ENCODE results near the gene GABPB2. TPM values are rescaled to one million over a fixed set of nuclear protein-coding genes. Genes with fewer than 3 reads are reported as not detected.

GABPB2 gene
- total RNA-seq, 1 donor from 2014 or later, result 19.4 TPM

DNA sequence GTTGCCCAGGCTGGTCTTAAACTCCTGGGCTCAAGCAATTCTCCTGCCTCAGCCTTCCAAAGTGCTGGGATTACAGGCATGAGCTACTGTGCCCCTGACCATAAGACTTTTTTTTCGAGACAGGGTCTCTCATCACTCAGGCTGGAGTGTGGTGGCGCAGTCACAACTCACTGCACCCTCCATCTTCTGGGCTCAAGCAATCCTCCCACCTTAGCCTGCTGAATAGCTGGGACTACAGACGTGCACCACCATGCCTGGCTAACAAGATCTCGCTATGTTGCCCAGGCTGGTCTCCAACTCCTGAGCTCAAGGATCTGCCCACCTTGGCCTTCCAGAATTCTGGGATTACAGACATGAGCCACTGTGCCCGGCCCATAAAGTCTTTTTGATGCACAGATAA, 21.1 kb upstream of the GABPB2 start:
- H3K4me1 Mint-ChIP-seq (ENCODE audit: low read depth), result peaks cover 54% of the 10 kb centered on the region
- no peaks in the 10 kb centered on the region for H3K27me3 Mint-ChIP-seq (ENCODE audit: insufficient read depth)
- intact Hi-C loops (cut with micrococcal nuclease), result no loop called here
- DNase-seq (ENCODE audit: low spot score), result no peak
- no peak overlapping the region for H3K4me3 Mint-ChIP-seq
- H3K36me3 Mint-ChIP-seq (ENCODE audit: low read depth), result peaks cover 24% of the 10 kb centered on the region
- peak overlapping the region; percentile 20 for H3K27ac Mint-ChIP-seq
- no peaks in the 10 kb centered on the region for H3K9me3 Mint-ChIP-seq

DNA sequence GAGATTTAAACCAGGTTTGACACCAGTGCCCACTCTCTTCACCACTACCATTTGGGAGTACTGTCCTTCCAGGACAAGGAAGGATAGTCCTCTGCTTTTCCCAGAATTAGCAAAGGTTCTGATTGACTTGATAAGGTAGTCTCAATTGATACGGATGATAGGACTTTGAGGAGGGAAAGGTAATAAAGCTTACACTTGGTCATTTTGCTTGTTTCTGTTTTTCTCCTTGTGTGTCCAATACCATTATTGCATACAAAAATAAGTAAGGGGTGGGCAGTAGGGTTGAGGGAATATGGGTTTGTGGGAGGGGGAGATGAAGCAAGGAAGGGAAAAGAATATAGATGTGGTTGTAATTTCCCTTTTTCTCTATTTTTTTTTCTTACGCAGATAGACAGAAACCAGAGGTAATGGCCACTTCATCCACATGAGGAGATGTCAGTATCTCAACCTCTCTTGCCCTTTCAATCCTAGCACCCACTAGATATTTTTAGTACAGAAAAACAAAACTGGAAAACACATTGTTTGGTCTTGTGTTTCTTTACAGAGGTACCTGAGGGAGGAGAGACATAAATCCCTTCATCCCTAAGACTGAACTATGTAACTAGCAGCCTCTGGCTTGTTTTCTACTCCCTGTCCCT, 20.4 kb upstream of the GABPB2 start:
- no peaks in the 10 kb centered on the region for H3K9me3 Mint-ChIP-seq
- H3K36me3 Mint-ChIP-seq (ENCODE audit: low read depth), result peaks cover 30% of the 10 kb centered on the region
- H3K27me3 Mint-ChIP-seq (ENCODE audit: insufficient read depth), result no peaks in the 10 kb centered on the region
- H3K4me3 Mint-ChIP-seq, result peak overlapping the region; percentile 15
- intact Hi-C loops (cut with micrococcal nuclease), result no loop called here
- no peak overlapping the region for H3K27ac Mint-ChIP-seq
- H3K4me1 Mint-ChIP-seq (ENCODE audit: low read depth), result peaks cover 62% of the 10 kb centered on the region
- no peak for DNase-seq (ENCODE audit: low spot score)

DNA sequence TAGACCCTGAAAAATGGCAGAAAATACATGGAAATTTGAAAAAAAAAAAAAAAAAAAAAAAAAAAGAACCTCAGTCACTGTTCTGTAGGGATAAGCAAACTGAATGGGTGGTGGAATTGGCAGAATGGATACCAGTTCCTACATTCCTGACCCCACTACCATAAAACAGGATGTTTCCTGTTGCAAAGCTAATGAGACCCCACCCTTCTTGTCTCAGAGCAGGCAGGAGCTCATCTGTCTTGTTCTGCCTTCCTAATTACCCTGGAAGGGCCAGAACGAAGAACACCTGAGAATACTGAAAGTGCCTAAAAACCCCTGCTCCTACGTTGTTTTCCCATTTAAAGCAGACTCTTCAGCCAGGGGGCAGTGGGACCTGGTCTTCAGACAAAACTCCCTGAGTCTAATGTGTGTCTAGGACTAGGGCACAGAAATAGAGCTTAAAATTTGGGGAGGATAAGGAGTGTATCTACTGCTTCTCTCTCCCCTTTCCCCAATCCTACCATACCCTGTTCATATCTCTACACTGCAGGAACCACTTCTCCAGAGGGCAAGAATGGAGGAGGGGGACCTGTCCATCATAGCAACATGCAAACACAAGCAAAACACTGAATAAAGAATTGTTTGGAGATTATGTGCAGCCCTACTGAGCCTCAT, 19.1 kb upstream of the GABPB2 start:
- intact Hi-C loops (cut with micrococcal nuclease), result no loop called here
- DNase-seq (ENCODE audit: low spot score), result no peak
- H3K36me3 Mint-ChIP-seq (ENCODE audit: low read depth), result peaks cover 40% of the 10 kb centered on the region
- H3K27ac Mint-ChIP-seq, result peak overlapping the region; percentile 40
- H3K4me1 Mint-ChIP-seq (ENCODE audit: low read depth), result peaks cover 66% of the 10 kb centered on the region
- H3K27me3 Mint-ChIP-seq (ENCODE audit: insufficient read depth), result no peaks in the 10 kb centered on the region
- H3K9me3 Mint-ChIP-seq, result no peaks in the 10 kb centered on the region
- no peak overlapping the region for H3K4me3 Mint-ChIP-seq

DNA sequence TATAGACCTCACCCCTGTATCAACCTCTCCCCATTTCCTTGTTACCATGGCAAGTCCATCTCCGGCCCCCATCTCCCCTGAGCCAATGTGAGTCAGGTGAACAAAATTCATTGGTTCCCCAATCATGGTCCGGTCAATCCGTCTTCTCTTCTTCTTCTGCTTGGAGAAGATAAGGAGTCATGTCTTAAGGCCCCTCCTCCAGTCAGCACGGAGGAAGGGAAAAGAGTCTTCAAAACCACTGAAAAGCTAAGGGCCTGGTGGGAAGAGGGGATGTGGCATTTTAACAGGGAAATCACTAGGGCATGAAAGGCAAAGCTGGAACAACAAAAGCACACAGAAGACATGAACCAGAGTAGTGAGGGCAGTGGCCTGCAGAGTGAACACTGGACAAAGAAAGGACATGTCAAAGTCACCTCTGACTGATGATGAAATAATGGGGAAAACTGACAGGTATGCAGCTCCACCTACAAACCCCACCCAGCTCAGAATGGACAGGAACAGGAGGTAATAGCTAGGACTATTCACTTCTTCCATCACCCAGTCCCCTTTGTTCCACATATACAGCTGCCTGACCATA, 15.5 kb upstream of the GABPB2 start:
- DNase-seq (ENCODE audit: low spot score), result no peak
- Mint-ChIP-seq H3K27ac (peak overlapping the region; percentile 97), H3K4me3 (peak overlapping the region; percentile 95), H3K27me3 (ENCODE audit: insufficient read depth) (no peaks in the 10 kb centered on the region), H3K4me1 (ENCODE audit: low read depth) (peaks cover 59% of the 10 kb centered on the region), H3K36me3 (ENCODE audit: low read depth) (peaks cover 62% of the 10 kb centered on the region), H3K9me3 (no peaks in the 10 kb centered on the region)
- intact Hi-C loops (cut with micrococcal nuclease), result loop anchor here (5.0 kb wide), 6 partner anchors 128 to 493 kb away; partner anchors contain the start of genes ENSA, PI4KB, RFX5 and SETDB1

DNA sequence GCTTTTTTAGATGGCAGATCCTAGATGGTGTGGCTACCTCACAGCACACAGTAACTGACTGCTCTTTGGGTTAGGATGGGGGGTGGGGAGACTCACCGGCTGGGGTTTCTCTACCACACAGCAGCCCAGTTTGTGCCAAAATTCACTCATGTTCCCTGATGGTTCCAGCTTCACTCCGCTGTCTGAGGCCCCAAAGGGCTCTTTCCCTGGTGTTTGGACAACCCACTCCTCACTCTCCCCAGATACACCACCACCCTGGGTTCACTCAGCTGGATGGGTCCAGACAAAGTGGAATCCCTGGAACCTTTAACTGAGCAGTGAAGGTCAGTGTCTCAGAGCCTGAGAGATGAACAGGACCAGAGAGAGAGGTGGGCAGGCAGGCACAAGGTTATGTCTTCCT, 15.0 kb upstream of the GABPB2 start:
- Mint-ChIP-seq H3K9me3 (no peaks in the 10 kb centered on the region), H3K36me3 (ENCODE audit: low read depth) (peaks cover 61% of the 10 kb centered on the region), H3K4me3 (peak overlapping the region; percentile 95), H3K27ac (peak overlapping the region; percentile 97), H3K27me3 (ENCODE audit: insufficient read depth) (no peaks in the 10 kb centered on the region), H3K4me1 (ENCODE audit: low read depth) (peaks cover 59% of the 10 kb centered on the region)
- no peak for DNase-seq (ENCODE audit: low spot score)
- intact Hi-C loops (cut with micrococcal nuclease), result loop anchor here (5.0 kb wide), 6 partner anchors 128 to 493 kb away; partner anchors contain the start of genes ENSA, PI4KB, RFX5 and SETDB1

DNA sequence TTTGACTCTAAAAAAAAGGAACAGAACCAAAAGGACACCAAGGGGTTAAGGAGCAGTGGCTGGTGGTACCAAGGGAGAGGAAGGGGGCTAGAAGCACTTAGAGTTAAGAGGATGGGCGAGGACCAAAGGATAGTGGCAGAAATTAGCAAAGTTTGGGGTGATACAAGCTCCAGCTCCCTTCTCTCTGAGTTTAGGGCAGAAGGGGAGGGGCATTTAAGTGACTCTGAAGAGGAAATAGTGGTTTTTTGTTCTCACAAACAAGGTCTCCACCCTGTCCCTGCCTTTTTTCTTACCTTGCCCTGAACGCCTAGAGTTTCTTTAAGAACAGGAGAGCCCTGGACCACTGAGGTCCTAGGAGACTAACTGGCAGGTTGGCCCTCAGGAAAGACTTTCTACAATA, 14.4 kb upstream of the GABPB2 start:
- H3K4me3 Mint-ChIP-seq, result peak overlapping the region; percentile 95
- no peaks in the 10 kb centered on the region for H3K9me3 Mint-ChIP-seq
- intact Hi-C loops (cut with micrococcal nuclease), result loop anchor here (2.0 to 5.0 kb wide), 7 partner anchors 129 to 494 kb away; partner anchors contain the start of genes ENSA, PI4KB, PSMD4 and RFX5
- H3K4me1 Mint-ChIP-seq (ENCODE audit: low read depth), result peaks cover 63% of the 10 kb centered on the region
- no peaks in the 10 kb centered on the region for H3K27me3 Mint-ChIP-seq (ENCODE audit: insufficient read depth)
- H3K27ac Mint-ChIP-seq, result peak overlapping the region; percentile 97
- peak; percentile 36 for DNase-seq (ENCODE audit: low spot score)
- peaks cover 56% of the 10 kb centered on the region for H3K36me3 Mint-ChIP-seq (ENCODE audit: low read depth)

DNA sequence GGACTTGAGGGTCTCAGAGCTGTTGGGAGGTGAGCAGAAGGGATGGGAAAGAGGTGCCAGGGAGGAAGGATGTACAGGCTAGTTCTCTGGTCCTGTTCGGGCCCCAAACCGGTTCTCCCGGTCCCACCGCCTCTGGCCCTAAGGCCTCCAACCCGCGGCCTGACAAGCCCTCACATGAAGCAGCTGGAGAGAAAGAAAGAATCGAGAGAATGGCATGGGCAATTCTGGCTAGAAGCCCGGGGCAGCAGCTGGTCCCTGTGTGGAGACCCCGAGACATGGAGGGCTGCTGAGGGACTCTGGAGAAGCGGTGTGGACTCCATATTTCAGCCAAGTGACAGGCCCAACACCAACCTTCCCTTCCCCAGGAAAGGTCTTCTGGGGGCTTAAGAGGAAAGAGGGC, 11.9 kb upstream of the GABPB2 start:
- peaks cover 48% of the 10 kb centered on the region for H3K36me3 Mint-ChIP-seq (ENCODE audit: low read depth)
- DNase-seq (ENCODE audit: low spot score), result no peak
- no peaks in the 10 kb centered on the region for H3K9me3 Mint-ChIP-seq
- intact Hi-C loops (cut with micrococcal nuclease), result loop anchor here (1.0 to 5.0 kb wide), 9 partner anchors 12 to 496 kb away; partner anchors contain the start of genes ENSA, GABPB2, PI4KB and RFX5
- H3K4me1 Mint-ChIP-seq (ENCODE audit: low read depth), result peaks cover 67% of the 10 kb centered on the region
- H3K4me3 Mint-ChIP-seq, result peak overlapping the region; percentile 95
- H3K27ac Mint-ChIP-seq, result peak overlapping the region; percentile 97
- H3K27me3 Mint-ChIP-seq (ENCODE audit: insufficient read depth), result no peaks in the 10 kb centered on the region

DNA sequence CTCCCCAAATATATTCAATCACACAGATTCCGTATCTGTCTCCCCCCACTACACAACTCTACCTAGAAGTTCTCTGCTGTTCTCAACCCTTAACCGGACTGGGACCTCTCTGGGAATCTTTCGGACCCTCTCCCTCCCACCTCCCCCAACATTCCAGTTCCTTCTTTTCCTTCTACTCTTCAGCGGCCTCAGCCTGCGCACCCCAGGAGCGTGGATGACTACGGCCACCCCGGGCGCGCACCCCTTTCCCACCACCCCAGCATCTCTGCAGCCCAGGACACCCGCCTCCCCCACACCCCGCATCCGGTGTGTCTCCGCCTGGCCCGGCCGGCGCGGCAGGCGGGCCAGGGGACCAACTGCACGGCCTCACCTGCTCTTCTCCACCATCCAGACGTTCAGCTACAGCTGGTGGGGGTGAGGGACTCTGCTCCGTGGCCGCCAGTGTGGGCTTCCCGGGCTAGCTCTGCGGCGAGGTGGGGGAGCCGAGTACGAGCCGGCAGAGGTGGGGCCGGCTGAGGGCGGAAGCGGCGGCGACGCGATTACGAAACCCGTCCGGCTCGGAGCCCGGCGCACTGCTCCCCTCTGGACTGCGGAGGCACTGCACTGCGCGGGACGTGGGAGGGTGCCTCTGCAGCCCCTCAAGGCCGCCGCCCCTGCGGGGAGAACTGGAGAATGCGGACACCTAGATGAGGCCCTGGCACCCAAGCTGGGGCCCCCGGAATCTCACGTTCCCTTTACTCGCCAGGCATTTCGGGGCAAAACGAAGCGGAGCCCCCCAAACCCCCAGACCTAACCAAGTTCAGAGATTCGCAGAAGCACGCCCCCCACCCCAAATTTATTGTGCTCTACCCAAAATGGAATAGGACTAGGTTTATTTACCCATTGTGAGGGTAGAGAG, 11.2 kb upstream of the GABPB2 start, which contains the start of gene CDC42SE1:
CDC42SE1 (minus strand) TSS at position 514 of the 898 bp plus-strand sequence. CDS start 3,892 bp downstream, outside the sequence.
- H3K27ac Mint-ChIP-seq, result peak within 1 kb of the TSS; percentile 97
- H3K4me1 Mint-ChIP-seq (ENCODE audit: low read depth), result peaks cover 64% of the 10 kb centered on the region
- intact Hi-C loops (cut with micrococcal nuclease), result loop anchor here (1.0 to 5.0 kb wide), 9 partner anchors 11 to 497 kb away; partner anchors contain the start of genes ENSA, GABPB2, PI4KB and RFX5
- H3K27me3 Mint-ChIP-seq (ENCODE audit: insufficient read depth), result no peaks in the 10 kb centered on the region
- peak within 1 kb of the TSS; percentile 95 for H3K4me3 Mint-ChIP-seq
- DNase-seq (ENCODE audit: low spot score), result peak; percentile 81
- H3K36me3 Mint-ChIP-seq (ENCODE audit: low read depth), result peaks cover 45% of the 10 kb centered on the region
- H3K9me3 Mint-ChIP-seq, result no peaks in the 10 kb centered on the region

DNA sequence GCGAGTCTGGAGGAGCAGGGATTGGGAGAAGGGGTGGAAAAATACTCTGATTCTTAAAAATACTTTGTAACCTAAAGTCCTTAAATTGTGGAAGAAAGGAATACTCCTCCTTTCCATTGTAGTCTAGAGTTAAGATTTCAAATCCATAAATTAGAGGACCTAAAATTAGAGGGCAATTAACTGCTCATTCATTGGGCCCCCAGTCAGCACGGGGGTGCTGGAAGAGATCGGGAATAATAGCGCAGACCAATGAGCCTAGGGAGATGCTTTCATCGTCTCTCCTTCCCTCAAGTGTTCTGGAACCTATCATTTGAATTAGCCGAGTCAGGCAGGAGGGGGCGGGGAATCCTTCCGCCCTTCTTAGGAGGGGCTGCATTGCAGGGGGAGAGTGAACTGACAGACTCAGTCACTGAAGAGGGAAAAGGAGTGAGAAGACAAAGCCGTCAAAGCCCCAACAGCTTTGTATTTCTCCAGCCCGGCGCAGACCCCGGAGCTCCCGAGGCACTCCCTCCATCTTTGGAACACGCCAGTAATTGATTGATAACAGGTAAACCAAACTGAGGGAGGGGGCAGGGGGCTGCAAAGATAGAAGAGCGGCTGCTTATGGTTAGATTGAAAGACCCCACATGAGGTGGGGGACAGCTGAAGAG, 10.4 kb upstream of the GABPB2 start, which contains the start of gene MLLT11:
MLLT11 (plus strand) TSS at position 391 of the 650 bp plus-strand sequence. CDS start 6,828 bp downstream, outside the sequence.
- intact Hi-C loops (cut with micrococcal nuclease), result no loop called here
- peaks cover 56% of the 10 kb centered on the region for H3K4me1 Mint-ChIP-seq (ENCODE audit: low read depth)

DNA sequence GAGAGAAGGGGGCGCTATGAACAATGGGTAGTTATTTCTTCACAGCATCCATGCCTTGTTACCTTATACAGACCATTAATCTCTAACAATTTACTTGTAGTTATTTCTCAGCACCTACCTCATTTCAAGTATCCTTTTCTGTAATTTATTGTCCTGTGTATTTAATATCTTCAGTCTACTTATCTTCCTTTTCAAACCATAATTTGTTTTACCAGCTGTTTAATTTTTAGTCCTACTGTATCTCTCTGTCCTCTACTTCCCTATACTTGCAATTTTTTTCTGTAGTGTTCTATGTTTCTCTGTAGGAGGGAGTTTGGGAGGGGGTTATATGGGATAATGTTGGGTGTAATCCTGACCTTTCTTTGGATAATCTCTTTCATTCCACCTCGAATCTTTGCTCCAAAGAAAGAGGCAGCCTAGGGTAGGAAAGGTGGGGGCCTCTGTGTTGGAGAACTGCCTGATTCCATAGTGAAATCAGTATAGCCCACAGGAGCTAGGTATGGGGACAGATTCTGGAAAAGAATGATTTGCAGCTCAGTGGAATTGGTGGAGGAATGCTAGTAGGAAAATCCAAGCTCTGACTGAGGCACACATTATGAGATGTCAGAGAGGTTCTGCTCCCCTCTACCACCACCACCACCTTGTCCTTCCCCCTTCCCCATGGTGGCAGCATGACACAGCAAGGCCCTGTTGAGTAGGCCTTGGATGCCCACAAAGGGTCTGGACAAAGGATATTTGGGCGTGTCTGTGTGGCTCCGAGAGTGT, 9.7 kb upstream of the GABPB2 start:
- H3K27me3 Mint-ChIP-seq (ENCODE audit: insufficient read depth), result no peaks in the 10 kb centered on the region
- H3K9me3 Mint-ChIP-seq, result no peaks in the 10 kb centered on the region
- DNase-seq (ENCODE audit: low spot score), result no peak
- H3K4me3 Mint-ChIP-seq, result peak overlapping the region; percentile 95
- peaks cover 36% of the 10 kb centered on the region for H3K36me3 Mint-ChIP-seq (ENCODE audit: low read depth)
- peaks cover 49% of the 10 kb centered on the region for H3K4me1 Mint-ChIP-seq (ENCODE audit: low read depth)
- peak overlapping the region; percentile 97 for H3K27ac Mint-ChIP-seq
- intact Hi-C loops (cut with micrococcal nuclease), result no loop called here

More for the DNA sequence above, 10.4 kb upstream of the GABPB2 start, which contains the start of gene MLLT11:
- H3K9me3 Mint-ChIP-seq, result no peaks in the 10 kb centered on the region
- H3K4me3 Mint-ChIP-seq, result peak within 1 kb of the TSS; percentile 95
- peak within 1 kb of the TSS; percentile 97 for H3K27ac Mint-ChIP-seq
- H3K27me3 Mint-ChIP-seq (ENCODE audit: insufficient read depth), result no peaks in the 10 kb centered on the region
- no peak for DNase-seq (ENCODE audit: low spot score)
- peaks cover 42% of the 10 kb centered on the region for H3K36me3 Mint-ChIP-seq (ENCODE audit: low read depth)

DNA sequence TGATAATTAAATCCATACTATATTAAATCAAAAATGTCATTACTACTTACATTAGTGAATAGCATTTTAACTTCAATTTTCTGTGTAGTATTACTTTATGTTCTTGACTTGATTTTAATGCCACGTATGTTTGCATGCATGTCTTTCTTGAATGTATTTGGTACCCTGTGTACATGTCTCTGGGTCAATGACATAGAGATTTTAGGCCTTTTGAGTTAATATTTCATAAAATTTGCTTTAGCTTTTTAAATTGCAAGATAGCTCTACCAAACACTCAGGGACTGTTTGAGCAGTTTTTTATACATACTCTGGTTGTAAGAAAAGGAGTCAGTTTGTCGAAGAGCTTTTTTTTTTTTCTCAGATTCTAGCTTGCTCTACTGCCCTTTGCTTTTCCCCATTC, 8.9 kb upstream of the GABPB2 start:
- H3K9me3 Mint-ChIP-seq, result no peaks in the 10 kb centered on the region
- peak overlapping the region; percentile 95 for H3K4me3 Mint-ChIP-seq
- intact Hi-C loops (cut with micrococcal nuclease), result no loop called here
- H3K27ac Mint-ChIP-seq, result no peak overlapping the region
- H3K4me1 Mint-ChIP-seq (ENCODE audit: low read depth), result peaks cover 41% of the 10 kb centered on the region
- peaks cover 30% of the 10 kb centered on the region for H3K36me3 Mint-ChIP-seq (ENCODE audit: low read depth)
- DNase-seq (ENCODE audit: low spot score), result no peak
- H3K27me3 Mint-ChIP-seq (ENCODE audit: insufficient read depth), result no peaks in the 10 kb centered on the region

Data from activated T-helper 1 cell treated with anti-CD3 and anti-CD28 coated beads, Interleukin-12 subunit alpha, Interleukin-12 subunit beta, Interleukin-2, Interleukin-4 antibody, amounts not matched to agents 30 ng/mL and 10 ng/mL and 1 ng/mL, durations not matched to agents 14 hours and 24 hours and 36 hours (primary cell).